ENCODE data around the gene CAMTA2. TPM values are rescaled to one million over a fixed set of nuclear protein-coding genes. Genes with fewer than 3 reads are reported as not detected.

Gene CAMTA2
- total RNA-seq, 3 donors from 2014 or later = 11.0 to 17.7 (median 13.5) TPM

DNA sequence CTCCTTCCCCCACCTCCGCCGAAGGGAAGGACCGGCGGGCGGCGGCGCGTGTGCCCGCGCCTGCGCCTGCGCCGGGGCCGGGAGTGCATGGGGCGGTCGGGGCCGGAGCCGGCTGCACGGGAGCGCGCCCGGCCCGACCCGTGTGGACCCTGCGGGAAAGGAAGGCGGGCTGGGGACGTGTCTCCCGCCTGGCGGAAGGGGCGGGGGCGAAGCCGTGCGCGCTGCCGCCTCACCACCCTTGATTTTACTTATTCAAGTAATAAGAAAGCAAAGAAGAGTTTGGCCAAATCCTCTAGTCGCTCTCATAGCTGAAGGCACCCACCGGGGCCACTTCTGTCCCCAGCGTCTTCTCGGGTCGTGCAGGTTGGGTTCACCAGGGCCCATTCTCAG is 38.5 kb downstream of the CAMTA2 start:
- peaks cover 8 to 29% of the 10 kb centered on the region in 2 donors for H3K4me1 ChIP-seq
- peak; percentile 70 to 80 for DNase-seq (ENCODE audit: low spot score in 2 of 2)
- no peaks in the 10 kb centered on the region for H3K36me3 ChIP-seq
- intact Hi-C loops (cut with DNase I; ENCODE audit: low total_unique reads) = loop anchor here (2.0 kb wide), 1 partner anchor 20 kb away; no protein-coding TSS in a partner anchor
- TF ChIP-seq, protein P1, sequence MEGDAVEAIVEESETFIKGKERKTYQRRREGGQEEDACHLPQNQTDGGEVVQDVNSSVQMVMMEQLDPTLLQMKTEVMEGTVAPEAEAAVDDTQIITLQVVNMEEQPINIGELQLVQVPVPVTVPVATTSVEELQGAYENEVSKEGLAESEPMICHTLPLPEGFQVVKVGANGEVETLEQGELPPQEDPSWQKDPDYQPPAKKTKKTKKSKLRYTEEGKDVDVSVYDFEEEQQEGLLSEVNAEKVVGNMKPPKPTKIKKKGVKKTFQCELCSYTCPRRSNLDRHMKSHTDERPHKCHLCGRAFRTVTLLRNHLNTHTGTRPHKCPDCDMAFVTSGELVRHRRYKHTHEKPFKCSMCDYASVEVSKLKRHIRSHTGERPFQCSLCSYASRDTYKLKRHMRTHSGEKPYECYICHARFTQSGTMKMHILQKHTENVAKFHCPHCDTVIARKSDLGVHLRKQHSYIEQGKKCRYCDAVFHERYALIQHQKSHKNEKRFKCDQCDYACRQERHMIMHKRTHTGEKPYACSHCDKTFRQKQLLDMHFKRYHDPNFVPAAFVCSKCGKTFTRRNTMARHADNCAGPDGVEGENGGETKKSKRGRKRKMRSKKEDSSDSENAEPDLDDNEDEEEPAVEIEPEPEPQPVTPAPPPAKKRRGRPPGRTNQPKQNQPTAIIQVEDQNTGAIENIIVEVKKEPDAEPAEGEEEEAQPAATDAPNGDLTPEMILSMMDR (IDR thresholded peaks at IDR 0.05) = no peak
- peak in 1 of 3 donors; percentile 14 for TF ChIP-seq POLR2AphosphoS5 (IDR thresholded peaks at IDR 0.05)
- H3K27ac ChIP-seq = peak overlapping the region; percentile 97 to 99
- peak overlapping the region; percentile 98 to 100 (median 99) for H3K4me3 ChIP-seq
- H3K27me3 ChIP-seq = no peaks in the 10 kb centered on the region
- H3K9me3 ChIP-seq = no peaks in the 10 kb centered on the region

DNA sequence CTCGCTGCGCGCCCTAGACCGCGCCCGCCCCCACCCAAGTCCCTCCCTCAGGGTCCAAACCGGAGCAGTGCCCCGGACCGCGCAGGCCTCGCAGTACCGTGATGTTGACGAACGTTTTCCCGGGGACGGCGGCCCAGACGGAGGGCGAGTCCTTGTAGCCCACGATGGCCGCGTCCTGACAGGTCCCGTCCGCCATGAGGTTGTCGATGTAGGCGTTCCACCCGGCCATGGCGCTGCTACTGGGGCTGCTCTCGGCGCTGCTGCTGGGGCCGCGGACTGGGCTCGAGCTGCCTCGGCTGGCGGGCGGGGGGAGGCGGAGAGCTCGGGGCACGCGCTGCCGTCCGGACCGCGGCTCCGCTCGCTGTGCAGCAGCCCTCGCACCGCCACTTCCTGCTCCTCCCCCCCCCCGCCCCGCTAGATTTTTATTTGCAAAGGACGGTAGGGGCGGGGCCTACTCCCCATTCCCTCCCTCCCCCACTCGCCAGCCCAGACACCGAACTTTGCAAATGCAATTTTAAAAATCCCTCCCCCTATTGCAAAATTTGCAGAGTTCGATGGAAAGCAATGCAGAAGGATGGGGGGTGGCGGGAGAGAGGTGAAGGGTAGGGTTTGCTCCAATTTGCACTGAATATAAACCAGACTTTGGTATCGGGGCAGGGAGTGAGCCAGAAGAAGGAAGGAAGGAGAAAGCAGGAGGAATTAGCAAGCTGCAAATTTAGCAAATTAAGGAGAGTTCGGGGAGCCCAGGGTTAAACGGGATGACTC is 39.1 kb downstream of the CAMTA2 start, which contains the start of gene PFN1:
TSS of gene PFN1 (minus strand) at position 365 of the 765 bp plus-strand sequence. CDS start at position 229, 136 bp downstream.
- H3K27me3 ChIP-seq = no peaks in the 10 kb centered on the region
- intact Hi-C loops (cut with DNase I; ENCODE audit: low total_unique reads) = loop anchor here (2.0 kb wide), 1 partner anchor 20 kb away; no protein-coding TSS in a partner anchor
- H3K4me1 ChIP-seq = peaks cover 8 to 29% of the 10 kb centered on the region in 2 donors
- peak within 1 kb of the TSS; percentile 98 to 100 (median 99) for H3K4me3 ChIP-seq
- TF ChIP-seq POLR2A (IDR thresholded peaks at IDR 0.05) (no peak), POLR2AphosphoS5 (IDR thresholded peaks at IDR 0.05) (peak in 2 of 3 donors; percentile 66 to 85)
- TF ChIP-seq, protein P1 (IDR thresholded peaks at IDR 0.05) = no peak
- H3K9me3 ChIP-seq = no peaks in the 10 kb centered on the region
- DNase-seq (ENCODE audit: low spot score in 2 of 2) = peak; percentile 87 to 92
- no peaks in the 10 kb centered on the region for H3K36me3 ChIP-seq
- peak within 1 kb of the TSS; percentile 97 to 99 for H3K27ac ChIP-seq

DNA sequence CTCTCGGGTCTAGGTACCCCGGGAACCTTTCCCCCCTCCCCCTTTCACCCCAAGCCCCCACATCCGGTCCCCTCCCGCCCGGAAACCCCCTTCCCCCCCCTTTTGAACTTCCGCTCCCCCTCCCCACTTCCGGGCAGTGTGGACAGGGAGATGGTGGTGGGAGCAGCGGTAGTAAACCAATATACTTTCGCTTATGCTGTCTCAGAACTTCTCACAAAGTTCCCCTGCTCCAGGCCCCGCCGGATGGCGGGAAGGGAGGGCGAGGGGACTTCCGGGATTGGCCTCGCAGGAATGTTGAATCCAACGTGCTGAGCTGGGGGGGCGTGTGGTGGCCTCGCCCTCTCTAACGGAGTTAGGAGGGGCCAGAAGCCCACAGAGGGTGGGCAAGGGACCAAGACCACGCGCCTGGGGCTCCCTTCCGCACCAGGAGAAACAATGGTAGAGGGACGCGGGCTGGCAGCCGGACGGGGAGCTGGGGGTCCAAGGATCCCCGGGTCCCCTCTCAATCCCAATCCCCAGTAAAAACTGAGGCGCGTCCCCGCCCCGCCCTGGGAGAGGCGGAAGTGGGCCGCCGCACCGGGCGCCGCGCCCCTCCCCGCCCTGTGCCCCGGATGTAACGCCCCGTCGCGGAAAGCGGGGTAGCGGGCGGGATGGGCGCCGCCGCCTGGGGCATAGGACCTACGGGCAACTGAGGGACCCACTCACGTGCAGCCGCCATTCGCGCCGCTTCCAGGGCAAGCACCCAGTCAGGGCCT is 39.9 kb downstream of the CAMTA2 start:
- Histone ChIP-seq H3K36me3 (no peaks in the 10 kb centered on the region), H3K4me1 (peaks cover 8 to 29% of the 10 kb centered on the region in 2 donors), H3K4me3 (peak overlapping the region; percentile 98 to 100 (median 99)), H3K27ac (peak overlapping the region; percentile 97 to 99), H3K27me3 (no peaks in the 10 kb centered on the region), H3K9me3 (no peaks in the 10 kb centered on the region)
- TF ChIP-seq POLR2AphosphoS5 (IDR thresholded peaks at IDR 0.05) (peak in 1 of 3 donors; percentile 8), POLR2A (IDR thresholded peaks at IDR 0.05) (no peak)
- TF ChIP-seq, protein P1 (IDR thresholded peaks at IDR 0.05) = no peak
- intact Hi-C loops (cut with DNase I; ENCODE audit: low total_unique reads) = loop anchor here (2.0 kb wide), 1 partner anchor 21 kb away; no protein-coding TSS in a partner anchor
- DNase-seq (ENCODE audit: low spot score in 2 of 2) = peak in 1 of 2 donors; percentile 42

DNA sequence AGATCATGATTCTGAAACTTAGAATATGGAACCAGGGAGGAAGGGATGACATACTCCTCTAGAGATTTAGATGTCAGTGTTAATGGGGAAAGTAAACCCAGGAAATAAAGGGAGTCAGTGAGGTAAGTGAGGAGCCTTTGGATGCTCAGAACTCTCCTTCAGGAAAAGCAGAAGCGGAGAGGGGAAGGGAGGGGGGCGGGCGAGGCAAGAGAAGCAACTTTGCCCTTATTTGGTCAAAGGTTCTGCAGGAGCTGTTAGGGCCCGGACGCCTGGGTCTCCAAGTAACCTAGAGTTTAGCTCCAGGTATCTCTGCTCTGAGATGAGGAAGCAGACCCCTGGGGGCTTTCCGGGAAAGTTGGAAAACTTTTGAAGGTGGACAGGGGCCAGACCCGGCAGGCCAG is 40.5 kb downstream of the CAMTA2 start:
- H3K27me3 ChIP-seq = no peaks in the 10 kb centered on the region
- H3K4me1 ChIP-seq = peaks cover 8 to 29% of the 10 kb centered on the region in 2 donors
- H3K27ac ChIP-seq = peak overlapping the region; percentile 97 to 99
- intact Hi-C loops (cut with DNase I; ENCODE audit: low total_unique reads) = no loop called here
- peak overlapping the region; percentile 98 to 100 (median 99) for H3K4me3 ChIP-seq
- no peak for DNase-seq (ENCODE audit: low spot score in 2 of 2)
- no peak for TF ChIP-seq POLR2AphosphoS5 (IDR thresholded peaks at IDR 0.05)
- no peak for TF ChIP-seq POLR2A (IDR thresholded peaks at IDR 0.05)
- TF ChIP-seq, protein P1 (IDR thresholded peaks at IDR 0.05) = no peak
- H3K9me3 ChIP-seq = no peaks in the 10 kb centered on the region
- H3K36me3 ChIP-seq = no peaks in the 10 kb centered on the region

Data from breast epithelium (tissue), 4 donors.